ENCODE data around the gene PBX3.

- TF ChIP-seq CTCF (conservative IDR thresholded peaks at IDR 0.05 in 1 of 2, IDR thresholded peaks at IDR 0.05 in 1 of 2; ENCODE audit: extremely low read depth in 1 of 2, insufficient read depth in 1 of 2, low read depth in 1 of 2, low read length in 2 of 2) (no peak), EZH2 (IDR thresholded peaks at IDR 0.05; ENCODE audit: borderline replicate concordance, low read length) (no peak)
These were observed 21.6 kb downstream of the PBX3 start for GRCh38 chr9:125768803-125769202.
